SK-N-SH (cell line): ENCODE data around the gene TSSC4. TPM values are rescaled to one million over a fixed set of nuclear protein-coding genes. Genes with fewer than 3 reads are reported as not detected.

Experiments
- CTCF ChIA-PET: fragments of 300-600, 350-600 bp; formaldehyde crosslinking; extraction: SDS; loops from one replicate; lab custom pipeline; 2021; lab: Yijun Ruan, JAX
- POLR2A ChIA-PET: fragments of 350-600 bp; sonication (Branson Sonifier 250); formaldehyde crosslinking; extraction: SDS; loops from one replicate; lab custom pipeline; 2020; ENCODE audit warnings: antibody characterized with exemption, inconsistent platforms; lab: Yijun Ruan, JAX
- DNase-seq: peaks from one replicate; pipeline ENCODE4 v3.0.0; 2012
- H2AFZ ChIP-seq: fragments of 200-600 bp; sonication (generic); 2 replicates; pipeline ENCODE4 v1.8.1; 2016; ENCODE audit warnings: antibody characterized with exemption, mild to moderate bottlenecking, low read depth
- H3F3A ChIP-seq: fragments of 200-600 bp; sonication (generic); replicated peaks from 2 replicates; pipeline ENCODE3; 2016; ENCODE audit warnings: antibody characterized with exemption, mild to moderate bottlenecking; ENCODE audit not compliant: insufficient read depth
- H3K27ac ChIP-seq, 2 experiments: fragments of 200-500 bp in 1 of 2; fragments of 200-600 bp in 1 of 2; sonication (Bioruptor generic) in 1 of 2; sonication (generic), shearing (Covaris generic) in 1 of 2; 2 replicates each; pipeline versions ENCODE4 v1.5.1 to v1.6.1; 2014 to 2016; ENCODE audit warnings: low read depth in 2 of 2, inconsistent platforms in 1 of 2, low read length in 1 of 2, mild to moderate bottlenecking in 1 of 2, mixed read lengths in 1 of 2
- H3K27me3 ChIP-seq: fragments of 200-600 bp; sonication (generic), shearing (Covaris generic); 2 replicates; pipeline ENCODE4 v1.6.1; 2016; ENCODE audit warnings: mixed run types; ENCODE audit not compliant: insufficient read depth
- H3K36me3 ChIP-seq, 2 experiments: fragments of 200-500 bp in 1 of 2; fragments of 200-600 bp in 1 of 2; sonication (Bioruptor generic) in 1 of 2; sonication (generic) in 1 of 2; replicated peaks in 1 of 2; 2 replicates each; pipeline versions ENCODE3 to v1.5.1; 2014 to 2016; ENCODE audit warnings: low read length in 1 of 2, mild to moderate bottlenecking in 1 of 2; ENCODE audit not compliant: insufficient read depth in 2 of 2, control insufficient read depth in 1 of 2
- H3K4me1 ChIP-seq, 2 experiments: fragments of 200-500 bp in 1 of 2; fragments of 200-600 bp in 1 of 2; sonication (Bioruptor generic) in 1 of 2; sonication (generic), shearing (Covaris generic) in 1 of 2; 2 replicates each; pipeline versions ENCODE4 v1.5.1 to v1.6.1; 2014 to 2016; ENCODE audit warnings: low read depth in 1 of 2, low read length in 1 of 2, mixed run types in 1 of 2; ENCODE audit not compliant: insufficient read depth in 2 of 2, control insufficient read depth in 1 of 2
- H3K4me2 ChIP-seq: fragments of 200-600 bp; sonication (generic), shearing (Covaris generic); 2 replicates; pipeline ENCODE4 v1.6.1; 2017; ENCODE audit warnings: mixed run types
- H3K4me3 ChIP-seq, 2 experiments: fragments of 200-500 bp in 1 of 2; fragments of 200-600 bp in 1 of 2; sonication (Bioruptor generic) in 1 of 2; sonication (generic), shearing (Covaris generic) in 1 of 2; 2 replicates each; pipeline versions ENCODE4 v1.5.1 to v1.8.1; 2014 to 2016; ENCODE audit warnings: low read depth in 2 of 2, inconsistent platforms in 1 of 2, low read length in 1 of 2, mild to moderate bottlenecking in 1 of 2, mixed read lengths in 1 of 2, moderate library complexity in 1 of 2
- H3K79me2 ChIP-seq: fragments of 200-600 bp; sonication (generic); 2 replicates; pipeline ENCODE4 v1.8.1; 2017; ENCODE audit warnings: mild to moderate bottlenecking; ENCODE audit not compliant: insufficient read depth
- H3K9ac ChIP-seq: fragments of 200-600 bp; sonication (generic); 2 replicates; pipeline ENCODE4 v1.6.1; 2017; ENCODE audit warnings: mixed run types
- H3K9me2 ChIP-seq: fragments of 200-600 bp; sonication (generic); 2 replicates; pipeline ENCODE4 v1.6.1; 2017; ENCODE audit warnings: mixed run types
- H3K9me3 ChIP-seq: fragments of 200-600 bp; sonication (generic); 2 replicates; pipeline ENCODE4 v1.6.1; 2017; ENCODE audit warnings: mixed run types, mild to moderate bottlenecking, moderate library complexity
- H4K20me1 ChIP-seq: fragments of 200-600 bp; sonication (generic); 2 replicates; pipeline ENCODE4 v1.6.1; 2017; ENCODE audit warnings: mild to moderate bottlenecking, mixed run types; ENCODE audit not compliant: insufficient read depth
- CTCF ChIP-seq: fragments of 200-600 bp; sonication (generic); IDR thresholded peaks from 2 replicates; pipeline ENCODE4 v1.6.1; 2017; ENCODE audit warnings: antibody characterized with exemption, mild to moderate bottlenecking, moderate library complexity
- EP300 ChIP-seq, 2 experiments: IDR thresholded peaks; 2 replicates each; pipeline versions ENCODE4 v1.4.0 to v1.6.1; 2012; ENCODE audit warnings: borderline replicate concordance in 1 of 2, low read depth in 1 of 2, low read length in 1 of 2
- FOXM1 ChIP-seq: IDR thresholded peaks from 2 replicates; pipeline ENCODE4 v1.4.0; 2012; ENCODE audit warnings: low read depth, mild to moderate bottlenecking
- RFX5 ChIP-seq: IDR thresholded peaks from 2 replicates; pipeline ENCODE4 v1.6.1; 2012; ENCODE audit warnings: mild to moderate bottlenecking, improper control_type of control experiment, low read length
- ZBTB33 ChIP-seq: IDR thresholded peaks from 2 replicates; pipeline ENCODE4 v1.4.0; 2012; ENCODE audit warnings: low read depth, borderline replicate concordance
- WGBS: methylation state at CpG from one replicate; pipeline ENCODE4 v1.1.6; 2017; ENCODE audit warnings: low lambda C conversion rate; 5-methylcytosine and 5-hydroxymethylcytosine counted together
- polyA plus RNA-seq, 3 experiments: library from polyadenylated mRNA; depleted of rRNA; stranded (reverse); fragments of >200 nt; gene quantifications; 2 replicates each; pipeline ENCODE4 v1.2.3, GENCODE V29; 2012

Gene TSSC4
- polyA plus RNA-seq, 1 of the 3 experiments (the other 2 are of a cell fraction): 45.1 TPM

- no peak for TF ChIP-seq ZBTB33
Measured at GRCh38 chr11:2367266-2368160, 33.0 kb upstream of the TSSC4 start (continued).

- Histone ChIP-seq H3K9me3 (no peaks in the 10 kb centered on the region), H3K4me1 (peaks cover 0 to 6% of the 10 kb centered on the region in 2 experiments; a peak in 1 of 4 replicates), H2AFZ (no peak overlapping the region), H3K9ac (no peak overlapping the region), H3K27ac (no peak overlapping the region), H3K4me3 (no peak overlapping the region), H3K4me2 (no peak overlapping the region), H3K36me3 (no peaks in the 10 kb centered on the region), H4K20me1 (no peaks in the 10 kb centered on the region), H3K9me2 (no peaks in the 10 kb centered on the region), H3F3A (no peaks in the 10 kb centered on the region), H3K27me3 (no peaks in the 10 kb centered on the region), H3K79me2 (no peaks in the 10 kb centered on the region)
- TF ChIP-seq ZBTB33 (no peak), EP300 (IDR thresholded peaks at IDR 0.05; ENCODE audit: borderline replicate concordance in 1 of 2, low read depth in 1 of 2, low read length in 1 of 2) (no peak), FOXM1 (no peak), RFX5 (no peak), CTCF (no peak)
- no peak for DNase-seq
- ChIA-PET CTCF (no interaction called here), POLR2A (no interaction called here)
- 72% methylated on average over 4 of the region's 7 CpGs for WGBS
Measured at GRCh38 chr11:2368178-2368850, 32.2 kb upstream of the TSSC4 start.
